Peyer's patch (tissue), 4 donors: ENCODE measurements around the gene MEGF9.

ENCODE experiments used
- CTCF ChIP-seq, 6 experiments: fragments of 450-650 bp in 4 of 6; fragments of 200-600 bp in 2 of 6; sonication (generic) in 1 of 6; IDR thresholded peaks; one replicate each; pipeline ENCODE4 v1.5.1; 2017 to 2019; ENCODE audit warnings: antibody characterized with exemption in 6 of 6, mild to moderate bottlenecking in 3 of 6, moderate library complexity in 1 of 6
- POLR2A ChIP-seq, 2 donors: fragments of 450-650 bp; IDR thresholded peaks; one replicate each; pipeline ENCODE4 v1.5.1; 2017; ENCODE audit warnings: antibody characterized with exemption in 2 of 2, mild to moderate bottlenecking in 2 of 2, moderate library complexity in 2 of 2

DNA sequence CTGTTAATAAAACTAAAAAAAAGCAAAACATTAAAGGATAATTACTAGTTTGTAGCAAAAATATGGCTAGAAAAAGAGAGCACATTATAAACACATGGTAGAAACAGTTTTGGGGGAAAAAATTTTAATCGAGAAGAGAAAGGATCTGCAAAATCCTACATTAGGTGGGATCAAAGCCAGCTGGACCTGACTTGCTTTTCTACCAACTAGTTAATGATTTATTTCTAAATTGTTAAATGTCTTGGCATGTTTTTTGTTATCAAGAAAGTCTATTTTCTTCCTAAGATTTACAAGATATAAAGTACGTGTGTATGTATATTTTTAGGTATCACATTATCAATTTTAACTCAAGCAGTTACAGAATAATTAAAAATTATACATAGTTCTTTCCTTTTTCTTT lies 87.2 kb downstream of the MEGF9 start:
- no peak for TF ChIP-seq POLR2A (IDR thresholded peaks at IDR 0.05)
- TF ChIP-seq CTCF (IDR thresholded peaks at IDR 0.05), result no peak
